Measurements from ENCODE around the gene FKBP1A.
A peak's percentile ranks its signal among the peaks of the same experiment; 100 is the strongest.

The FKBP1A gene

DNA sequence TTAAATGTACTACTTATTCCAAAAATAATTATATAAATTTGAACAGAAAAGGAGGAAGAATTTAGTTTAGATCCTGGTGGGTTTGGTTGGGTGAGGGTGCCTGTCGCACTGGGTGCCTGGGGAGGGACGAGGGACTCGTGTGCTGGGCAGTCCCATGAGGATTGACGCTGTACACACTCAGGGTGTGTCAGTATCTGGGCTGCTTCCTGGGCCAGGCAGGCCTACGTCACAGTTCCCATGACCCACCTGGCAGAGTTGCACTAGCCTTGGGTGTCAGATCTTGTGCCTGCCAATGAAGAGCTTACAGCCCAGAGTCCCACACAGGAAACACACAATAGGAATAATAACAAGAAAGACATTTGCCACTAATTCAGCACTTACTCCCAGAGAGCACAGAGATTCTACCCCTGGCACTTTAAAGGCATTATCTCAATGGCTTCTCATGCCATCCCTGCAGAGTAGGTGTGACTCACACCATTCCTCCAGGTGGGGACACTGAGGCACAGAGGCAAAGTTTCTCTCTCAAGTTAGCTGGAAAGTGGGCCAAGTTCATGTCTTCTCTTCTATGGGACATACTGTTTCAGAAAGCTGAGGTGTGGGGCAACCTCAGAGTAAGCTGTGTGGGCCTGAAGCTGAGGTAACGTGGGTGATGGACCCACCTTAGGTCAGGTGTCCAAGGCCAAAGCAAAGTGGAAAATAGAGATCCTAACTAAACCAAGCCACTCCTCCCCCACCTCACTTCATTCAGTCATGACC, 62.6 kb downstream of the FKBP1A start:
- TF ChIP-seq CTCF (conservative IDR thresholded peaks at IDR 0.05; ENCODE audit: low read depth, low read length), result no peak
- peak; percentile 56 for DNase-seq (ENCODE audit: low read depth)
- H3K4me3 ChIP-seq (ENCODE audit: low read length), result no peak overlapping the region

DNA sequence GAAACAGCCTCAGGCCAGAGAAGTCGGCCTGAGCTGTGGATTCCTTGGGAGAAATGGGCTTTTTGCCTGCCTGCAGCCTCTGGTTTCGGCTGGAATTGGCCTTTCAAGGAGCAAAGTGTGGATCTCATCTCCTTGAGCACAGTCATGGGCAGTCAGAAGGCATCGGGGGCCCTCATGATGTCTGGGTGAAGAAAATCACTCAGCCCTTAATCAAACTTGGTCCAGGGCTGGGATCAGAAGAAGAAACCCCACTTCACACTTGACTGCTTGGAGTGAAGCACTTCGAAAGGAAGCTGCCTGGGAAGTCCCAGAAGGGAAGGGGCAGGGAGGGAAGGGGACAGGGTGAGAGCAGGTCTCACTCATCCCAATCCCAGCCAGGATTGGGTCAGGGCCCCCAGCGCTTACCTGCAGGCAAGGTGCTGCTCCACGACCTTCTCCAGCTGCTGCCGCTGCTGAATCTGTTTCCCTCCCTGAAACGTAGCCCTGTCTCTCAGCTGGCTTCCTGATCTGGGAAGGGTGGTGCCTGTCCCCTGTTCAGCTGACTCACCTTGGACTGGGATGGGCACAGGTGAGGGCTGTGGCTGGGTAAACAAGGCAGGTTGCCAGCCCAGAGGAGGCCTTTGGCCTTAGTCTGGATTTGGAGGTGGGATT, 64.0 kb downstream of the FKBP1A start, which contains the start of gene SDCBP2:
Gene SDCBP2, minus strand, starts transcription at position 460 of the 651 bp plus-strand sequence. CDS start 8,723 bp downstream, outside the sequence.
- DNase-seq (ENCODE audit: low read depth), result no peak
- no peak within 1 kb of the TSS for H3K4me3 ChIP-seq (ENCODE audit: low read length)

DNA sequence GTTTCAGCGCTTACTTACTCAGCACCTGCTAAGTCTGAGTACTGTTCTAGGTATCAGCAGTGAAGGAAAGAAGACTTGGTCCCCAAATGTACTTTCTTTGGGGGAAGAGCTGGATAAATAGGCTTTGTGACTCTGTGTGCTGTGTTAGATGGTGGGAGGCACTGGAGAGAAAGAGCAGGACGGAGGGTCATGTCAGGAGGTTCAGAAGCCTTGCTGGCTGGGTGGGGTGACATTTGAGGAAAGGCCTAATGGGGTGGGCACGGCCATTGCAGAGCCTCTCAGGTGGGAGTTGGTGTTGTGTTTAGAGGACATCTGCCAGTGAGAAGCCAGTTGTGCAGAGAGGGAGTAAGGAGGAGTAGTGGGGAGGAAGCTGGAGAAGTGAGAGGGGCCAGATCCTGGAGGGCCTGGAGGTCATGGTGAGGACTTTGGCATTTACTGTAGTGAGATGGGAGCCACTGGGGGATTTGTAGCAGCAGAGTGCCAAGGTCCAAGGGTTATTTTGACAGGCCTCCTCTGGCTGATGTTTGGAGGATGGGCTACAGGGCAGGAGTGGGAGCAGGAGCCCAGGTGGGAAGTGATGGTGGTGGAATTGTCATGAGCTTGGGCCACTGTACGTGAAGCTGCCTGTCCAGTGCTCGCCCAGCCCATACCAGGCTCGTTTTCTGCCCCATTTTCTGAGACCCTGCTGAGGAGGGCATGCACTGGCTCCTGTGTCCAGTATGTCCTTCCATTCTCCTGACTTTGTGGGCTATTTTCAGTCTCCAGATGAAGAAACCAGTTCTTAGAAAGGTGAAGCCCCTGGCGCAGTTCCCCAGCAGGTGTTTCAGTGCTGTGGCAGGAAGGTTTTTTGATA, 64.8 kb downstream of the FKBP1A start:
- no peak overlapping the region for H3K4me3 ChIP-seq (ENCODE audit: low read length)
- no peak for TF ChIP-seq CTCF (conservative IDR thresholded peaks at IDR 0.05; ENCODE audit: low read depth, low read length)
- DNase-seq (ENCODE audit: low read depth), result no peak

More for the DNA sequence above, 64.0 kb downstream of the FKBP1A start, which contains the start of gene SDCBP2:
- no peak for TF ChIP-seq CTCF (conservative IDR thresholded peaks at IDR 0.05; ENCODE audit: low read depth, low read length)

GRCh38 chr20:1327241-1327653, 65.6 kb downstream of the FKBP1A start:
- TF ChIP-seq CTCF (conservative IDR thresholded peaks at IDR 0.05; ENCODE audit: low read depth, low read length), result no peak
- no peak for DNase-seq (ENCODE audit: low read depth)
- no peak overlapping the region for H3K4me3 ChIP-seq (ENCODE audit: low read length)

GRCh38 chr20:1326031-1326930, 66.6 kb downstream of the FKBP1A start:
- no peak for DNase-seq (ENCODE audit: low read depth)
- H3K4me3 ChIP-seq (ENCODE audit: low read length), result peak overlapping the region; percentile 94
- TF ChIP-seq CTCF (conservative IDR thresholded peaks at IDR 0.05; ENCODE audit: low read depth, low read length), result no peak

Measured in retinal pigment epithelial cell (primary cell).